ENCODE results near the gene NRXN3.

Gene NRXN3

GRCh38 chr14:78170203-78170602 lies at the start of gene NRXN3:
TSS of gene NRXN3 (plus strand) at chr14:78170373. CDS start at chr14:78243094, 72,721 bp downstream.
- in situ Hi-C loops (cut with MboI; ENCODE audit: low sequenced_read_pairs), result no loop called here

DNA sequence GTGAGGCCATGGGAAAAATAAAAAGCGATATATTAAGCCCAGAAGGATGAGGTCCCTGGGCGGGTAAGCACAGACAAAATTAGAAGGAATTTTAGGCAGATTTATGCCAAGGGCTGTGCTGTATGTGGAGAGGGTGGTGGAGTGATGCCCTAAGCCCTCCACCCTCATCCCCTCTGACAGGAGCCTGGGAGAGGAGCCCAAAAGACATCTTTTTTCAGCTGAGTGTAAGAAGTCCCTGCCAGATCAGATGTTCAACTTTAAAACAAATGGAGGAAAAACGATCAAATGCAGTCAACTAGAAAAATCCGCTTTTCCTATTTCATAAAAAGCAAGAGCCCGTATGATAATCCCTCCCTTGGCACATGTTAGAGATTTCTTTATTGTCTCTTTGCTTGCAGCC lies 47.7 kb upstream of the NRXN3 start:
- in situ Hi-C loops (cut with MboI; ENCODE audit: low sequenced_read_pairs), result no loop called here

GRCh38 chr14:78123650-78124253 lies 46.4 kb upstream of the NRXN3 start:
- in situ Hi-C loops (cut with MboI; ENCODE audit: low sequenced_read_pairs), result no loop called here

GRCh38 chr14:78127961-78128360 lies 42.2 kb upstream of the NRXN3 start:
- in situ Hi-C loops (cut with MboI; ENCODE audit: low sequenced_read_pairs), result no loop called here

GRCh38 chr14:78129375-78129774 lies 40.8 kb upstream of the NRXN3 start:
- in situ Hi-C loops (cut with MboI; ENCODE audit: low sequenced_read_pairs), result no loop called here

GRCh38 chr14:78130356-78130755 lies 39.8 kb upstream of the NRXN3 start:
- in situ Hi-C loops (cut with MboI; ENCODE audit: low sequenced_read_pairs), result no loop called here

DNA sequence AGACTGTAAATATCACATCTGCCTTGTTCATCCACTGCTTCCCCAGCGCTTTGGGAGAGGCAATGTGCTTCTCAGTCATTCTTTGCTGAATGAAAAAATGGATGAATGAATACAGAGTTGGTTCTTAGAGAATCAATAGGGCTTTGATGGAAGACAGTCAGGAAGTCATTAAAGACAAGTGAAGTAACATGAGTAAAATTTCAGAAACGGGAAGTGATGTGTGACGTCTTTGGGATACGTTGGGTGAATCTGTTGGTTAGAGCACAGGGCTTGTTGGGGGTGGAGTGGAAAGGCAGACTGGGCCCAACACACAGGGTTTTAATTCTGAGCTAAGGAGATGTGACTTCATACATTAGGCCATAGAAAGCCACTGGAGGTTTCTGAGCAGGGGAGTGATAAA lies 39.0 kb upstream of the NRXN3 start:
- in situ Hi-C loops (cut with MboI; ENCODE audit: low sequenced_read_pairs), result no loop called here

DNA sequence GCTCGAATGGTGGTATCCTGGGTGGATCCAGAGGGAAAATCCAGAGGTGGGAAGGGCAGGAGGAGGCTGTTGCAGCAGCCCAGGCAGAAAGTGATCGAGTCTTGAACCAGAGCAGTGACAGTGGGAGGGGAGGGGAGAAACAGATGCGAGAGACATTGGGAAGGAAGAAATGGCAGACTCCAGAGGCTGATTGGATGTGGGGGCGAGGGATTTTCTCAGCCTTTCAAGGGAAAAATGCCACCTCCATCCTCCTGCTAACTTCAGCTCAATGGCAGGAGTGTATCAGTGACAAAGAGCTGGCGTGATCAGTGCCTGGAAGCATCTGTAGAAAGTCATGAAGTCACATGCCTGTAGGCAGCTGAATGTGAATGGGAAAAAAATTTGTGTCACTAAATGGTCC lies 38.6 kb upstream of the NRXN3 start:
- in situ Hi-C loops (cut with MboI; ENCODE audit: low sequenced_read_pairs), result no loop called here

GRCh38 chr14:78135450-78135891 lies 34.7 kb upstream of the NRXN3 start:
- in situ Hi-C loops (cut with MboI; ENCODE audit: low sequenced_read_pairs), result no loop called here

DNA sequence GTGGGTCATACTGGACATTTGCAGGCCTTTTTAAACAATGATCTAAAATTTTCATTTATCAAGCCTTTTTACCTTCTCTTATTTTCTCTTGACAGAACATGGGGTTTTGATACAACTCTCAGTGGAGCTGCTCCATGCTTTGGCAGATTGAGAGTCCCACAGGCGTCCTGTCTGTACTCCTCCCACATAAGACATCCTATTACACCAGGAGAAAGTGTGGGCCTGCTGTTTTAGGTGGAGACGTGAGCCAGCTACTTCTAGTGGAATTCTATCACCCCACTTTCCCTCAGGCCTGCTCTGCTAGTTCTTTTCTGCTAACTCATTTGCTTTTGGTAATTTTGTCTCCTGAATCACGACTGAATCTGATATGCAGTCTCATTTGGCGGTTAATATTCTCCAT lies 33.5 kb upstream of the NRXN3 start:
- in situ Hi-C loops (cut with MboI; ENCODE audit: low sequenced_read_pairs), result no loop called here

DNA sequence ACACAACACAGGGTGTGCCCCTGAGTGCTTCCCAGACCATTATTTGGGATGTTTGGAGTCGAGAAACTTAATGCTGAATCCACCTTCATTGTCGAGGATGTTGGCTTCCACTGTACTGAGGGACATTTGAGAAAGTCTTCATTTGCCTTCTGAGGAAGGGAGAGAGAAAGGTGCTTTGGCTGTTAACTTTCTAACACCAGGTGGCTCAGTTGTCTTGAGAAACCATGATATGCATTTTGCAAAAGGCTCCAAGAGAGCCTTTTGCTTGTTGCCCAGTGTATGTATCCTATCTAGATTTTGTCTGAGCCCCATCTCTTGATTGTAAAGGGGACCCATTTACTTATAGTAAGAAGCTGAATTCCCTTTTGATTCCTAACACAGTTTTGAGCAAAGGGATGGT lies 28.6 kb upstream of the NRXN3 start:
- in situ Hi-C loops (cut with MboI; ENCODE audit: low sequenced_read_pairs), result no loop called here

GRCh38 chr14:78142998-78143397 lies 27.2 kb upstream of the NRXN3 start:
- in situ Hi-C loops (cut with MboI; ENCODE audit: low sequenced_read_pairs), result no loop called here

DNA sequence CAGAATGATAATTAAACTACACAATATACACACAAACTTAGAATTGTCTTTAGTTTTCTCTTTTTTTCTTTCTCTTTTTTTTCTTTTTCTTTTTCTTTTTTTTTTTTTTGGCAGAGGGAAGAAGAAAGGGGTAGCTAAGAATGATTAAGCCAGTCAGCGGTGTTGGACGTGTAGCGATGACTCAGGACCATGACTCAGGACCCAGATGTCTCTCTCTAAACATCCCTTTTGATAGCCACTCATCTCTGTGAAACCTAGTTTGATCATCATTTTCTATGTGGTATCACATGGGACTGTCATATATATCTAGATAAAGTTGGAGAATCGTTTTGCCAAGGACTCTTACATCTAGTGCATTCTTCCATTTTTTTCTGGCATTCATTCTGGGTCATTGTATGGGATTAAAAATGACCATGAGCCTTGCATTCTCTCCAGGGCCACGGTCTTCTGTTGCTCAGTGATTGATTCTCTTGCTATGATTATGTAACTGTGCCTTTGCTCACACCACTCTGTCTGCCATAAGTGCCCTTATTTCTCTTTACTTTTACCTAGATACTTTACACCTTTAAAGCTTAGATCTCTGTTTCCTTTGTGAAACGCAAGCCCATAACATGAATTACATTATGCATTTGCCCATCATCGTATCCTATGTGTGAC lies 26.6 kb upstream of the NRXN3 start:
- in situ Hi-C loops (cut with MboI; ENCODE audit: low sequenced_read_pairs), result no loop called here

DNA sequence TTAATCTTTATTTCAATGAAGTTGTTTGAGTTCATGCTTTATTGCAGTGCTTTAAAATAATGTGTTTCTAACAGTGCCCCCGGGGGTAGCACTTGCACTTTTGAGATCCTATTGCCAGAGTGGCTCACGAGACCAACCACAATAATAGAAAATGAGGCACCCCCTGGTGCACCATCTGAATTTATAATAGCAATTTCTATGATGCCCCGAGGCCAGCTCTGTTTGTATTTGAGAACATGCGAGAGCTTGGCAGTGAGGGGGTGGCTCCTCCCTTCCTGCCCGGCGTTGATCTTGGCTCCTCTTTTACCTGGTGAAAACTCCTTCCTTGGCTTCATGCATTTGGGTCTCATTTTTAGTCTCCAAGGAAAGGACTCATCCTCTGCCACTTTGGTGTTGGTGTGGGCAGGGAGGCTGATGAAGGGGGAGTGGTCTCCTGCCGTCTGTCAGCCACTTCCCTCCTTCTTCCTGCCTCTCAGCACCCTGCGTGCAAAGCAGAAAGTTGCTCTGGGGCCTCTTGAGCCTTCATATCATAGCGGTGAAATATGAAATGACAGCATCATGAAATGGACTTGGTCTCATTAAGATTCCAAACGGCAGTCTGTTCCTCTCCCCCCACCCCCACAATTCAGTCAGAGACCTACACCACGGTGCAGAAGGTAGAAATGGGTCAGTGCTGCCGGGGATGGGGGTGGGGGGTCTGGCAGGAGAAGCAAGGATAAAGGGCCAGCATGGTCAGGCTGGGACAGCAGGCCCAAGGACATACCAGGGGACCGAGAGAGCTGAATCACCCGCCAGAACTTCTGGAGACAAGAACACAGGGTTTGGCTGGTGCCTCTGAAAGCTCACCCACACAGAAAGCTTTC lies 17.7 kb upstream of the NRXN3 start:
- in situ Hi-C loops (cut with MboI; ENCODE audit: low sequenced_read_pairs), result no loop called here

GRCh38 chr14:78153064-78153341 lies 17.2 kb upstream of the NRXN3 start:
- in situ Hi-C loops (cut with MboI; ENCODE audit: low sequenced_read_pairs), result no loop called here

GRCh38 chr14:78154827-78155226 lies 15.3 kb upstream of the NRXN3 start:
- in situ Hi-C loops (cut with MboI; ENCODE audit: low sequenced_read_pairs), result no loop called here

- in situ Hi-C loops (cut with MboI; ENCODE audit: low sequenced_read_pairs), result no loop called here
These were observed 14.0 kb upstream of the NRXN3 start for GRCh38 chr14:78156196-78156595.

DNA sequence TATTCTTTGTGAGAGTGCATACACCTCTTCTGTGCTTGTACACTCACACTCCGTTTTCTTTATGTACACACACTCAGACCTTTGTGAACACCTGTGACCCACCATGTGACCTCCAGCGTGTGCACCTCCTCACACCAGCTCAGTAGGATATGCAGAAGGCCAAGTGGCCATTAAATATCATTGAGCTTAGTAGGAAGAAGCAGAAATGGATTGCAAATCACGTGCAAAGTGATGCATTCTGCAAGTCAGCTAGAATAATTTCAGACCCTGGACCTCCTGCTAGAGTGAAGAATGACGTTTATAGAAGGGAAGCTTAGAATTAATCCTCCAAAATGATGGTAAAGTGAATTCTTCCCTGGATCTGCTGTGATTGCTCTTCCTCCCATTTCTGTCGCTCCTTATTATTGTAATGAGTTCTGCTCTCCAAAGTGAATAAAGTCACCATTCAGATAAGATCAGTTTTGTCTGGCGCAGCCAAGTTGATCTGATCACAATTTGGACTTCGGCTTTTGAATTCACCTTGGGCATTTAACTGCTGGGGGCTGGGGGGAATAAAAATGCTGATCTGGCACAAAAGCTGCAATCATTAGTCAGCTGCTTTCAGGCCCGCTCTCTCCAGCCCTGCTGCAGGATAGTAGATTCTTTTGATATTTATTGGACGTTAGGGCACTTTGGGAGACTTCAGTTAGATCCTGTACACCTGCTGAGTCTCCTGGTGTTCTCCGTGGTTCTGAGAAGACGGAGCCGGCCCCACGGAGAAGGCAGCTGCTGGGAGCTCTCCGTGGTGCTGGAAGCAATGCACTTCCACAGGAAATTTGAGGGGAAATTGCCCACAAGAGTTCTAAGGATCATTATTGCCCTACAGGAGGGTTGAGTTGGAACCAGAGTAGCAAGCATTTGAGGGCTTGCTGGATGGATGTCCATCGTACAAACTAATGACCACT lies 12.4 kb upstream of the NRXN3 start:
- in situ Hi-C loops (cut with MboI; ENCODE audit: low sequenced_read_pairs), result no loop called here

DNA sequence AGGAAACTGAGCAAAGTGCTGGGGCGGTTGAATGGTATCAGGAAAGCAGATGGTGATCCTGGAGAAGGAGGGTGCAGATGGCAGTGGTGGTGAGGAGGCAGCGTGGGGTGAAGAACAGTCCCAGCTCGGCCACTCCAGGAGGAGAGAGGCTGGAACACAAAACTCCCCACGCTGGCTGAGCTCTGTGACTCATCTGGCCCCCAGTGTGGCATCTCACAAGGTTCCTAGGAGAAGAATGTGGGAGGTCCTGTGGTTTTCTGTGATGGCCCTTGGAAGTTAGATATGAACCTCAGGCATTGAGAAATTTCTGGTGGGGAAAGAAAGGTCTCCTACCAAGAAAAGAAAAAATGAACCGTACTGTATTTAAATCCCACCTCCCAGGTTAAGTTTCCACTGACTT lies 8.0 kb upstream of the NRXN3 start:
- in situ Hi-C loops (cut with MboI; ENCODE audit: low sequenced_read_pairs), result no loop called here

GRCh38 chr14:78164226-78164853 lies 5.8 kb upstream of the NRXN3 start:
- in situ Hi-C loops (cut with MboI; ENCODE audit: low sequenced_read_pairs), result no loop called here

GRCh38 chr14:78172428-78172827 lies 2.3 kb downstream of the NRXN3 start:
- in situ Hi-C loops (cut with MboI; ENCODE audit: low sequenced_read_pairs), result no loop called here

All from HL-60/S4 treated with phorbol 12-myristate 13-acetate at 8.2 ng/mL for 4 days and 3 days (cell line).